Ectodermal cell (in vitro differentiated cells): Measurements from ENCODE around the gene PTPRR.
"Not testable (repeated sequence)": the region's sequence is repeated elsewhere in the genome, so short reads cannot be mapped to it uniquely, and the experiment has no call there.

Experiments
- H3K27ac ChIP-seq: 2 replicates; pipeline ENCODE4 v1.7.0; 2013; ENCODE audit warnings: mild to moderate bottlenecking, low read depth, low read length; ENCODE audit not compliant: insufficient read depth, poor library complexity, severe bottlenecking
- H3K27me3 ChIP-seq: 2 replicates; pipeline ENCODE4 v1.7.0; 2013; ENCODE audit warnings: mild to moderate bottlenecking, low read length; ENCODE audit not compliant: insufficient read depth, control insufficient read depth, poor library complexity, severe bottlenecking
- H3K36me3 ChIP-seq: one replicate; pipeline ENCODE4 v1.7.0; 2013; ENCODE audit warnings: low read length; ENCODE audit not compliant: control insufficient read depth, insufficient read depth
- H3K4me1 ChIP-seq: one replicate; pipeline ENCODE4 v1.7.0; 2013; ENCODE audit warnings: low read length; ENCODE audit not compliant: control insufficient read depth, insufficient read depth
- H3K4me3 ChIP-seq: 2 replicates; pipeline ENCODE4 v1.7.0; 2013; ENCODE audit warnings: low read depth, low read length, control low read depth; ENCODE audit not compliant: insufficient read depth
- H3K9me3 ChIP-seq: 2 replicates; pipeline ENCODE4 v1.7.0; 2013; ENCODE audit warnings: mild to moderate bottlenecking, low read length, moderate library complexity; ENCODE audit not compliant: control insufficient read depth
- WGBS, 2 experiments: methylation state at CpG; one replicate each; pipeline ENCODE4 v1.1.7; 2013; ENCODE audit warnings: missing lambda C conversion rate in 2 of 2; 5-methylcytosine and 5-hydroxymethylcytosine counted together

The PTPRR gene

DNA sequence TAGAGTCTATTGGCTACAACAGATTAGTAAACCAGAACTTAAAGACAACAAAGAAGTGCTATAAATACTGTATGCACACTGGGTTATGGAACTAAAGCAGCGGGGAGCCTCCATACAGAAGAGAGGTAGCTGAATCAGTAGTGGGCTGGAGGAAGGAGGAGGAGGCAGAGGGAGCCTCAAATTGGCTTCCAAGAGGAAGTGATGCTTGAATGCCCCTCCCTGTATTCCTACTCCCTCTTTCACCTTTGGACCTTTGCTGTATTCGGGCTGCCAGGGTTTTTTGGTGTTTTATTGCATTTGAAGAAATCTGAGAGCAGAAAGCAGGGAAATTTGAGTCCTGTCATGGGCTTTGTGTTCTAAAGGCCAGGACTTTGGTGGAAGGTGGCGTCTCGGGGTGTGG is 179.3 kb downstream of the PTPRR start:
- Histone ChIP-seq H3K27me3 (no peaks in the 10 kb centered on the region), H3K36me3 (no peaks in the 10 kb centered on the region), H3K27ac (no peak overlapping the region), H3K4me3 (no peak overlapping the region), H3K9me3 (no peaks in the 10 kb centered on the region), H3K4me1 (no peaks in the 10 kb centered on the region)
- WGBS, 2 experiments: 87 to 95% methylated on average over 4 of the region's 4 CpGs

DNA sequence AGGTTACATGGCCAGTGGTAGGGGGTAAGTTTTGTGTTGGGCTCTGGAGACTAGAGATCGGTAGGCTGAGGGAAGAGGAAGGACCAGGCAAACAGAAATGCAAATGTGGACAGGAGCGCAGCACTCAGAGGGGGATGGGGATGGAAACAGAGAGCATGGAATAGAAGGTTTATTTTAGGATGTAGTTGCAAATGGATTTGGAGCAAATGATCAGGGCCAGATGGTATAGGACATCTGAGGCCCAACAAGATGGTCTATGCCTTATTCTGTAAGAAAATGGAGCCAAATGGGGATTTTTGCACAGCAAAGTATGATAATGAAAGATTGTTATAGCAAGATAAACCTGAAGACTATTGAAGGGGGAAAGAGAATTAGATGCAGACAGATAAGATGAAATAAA is 180.8 kb downstream of the PTPRR start:
- Histone ChIP-seq H3K4me1 (no peaks in the 10 kb centered on the region), H3K27ac (no peak overlapping the region), H3K27me3 (no peaks in the 10 kb centered on the region), H3K36me3 (no peaks in the 10 kb centered on the region), H3K4me3 (no peak overlapping the region), H3K9me3 (no peaks in the 10 kb centered on the region)
- 82 to 88% methylated on average over 2 of the region's 2 CpGs for WGBS, 2 experiments

DNA sequence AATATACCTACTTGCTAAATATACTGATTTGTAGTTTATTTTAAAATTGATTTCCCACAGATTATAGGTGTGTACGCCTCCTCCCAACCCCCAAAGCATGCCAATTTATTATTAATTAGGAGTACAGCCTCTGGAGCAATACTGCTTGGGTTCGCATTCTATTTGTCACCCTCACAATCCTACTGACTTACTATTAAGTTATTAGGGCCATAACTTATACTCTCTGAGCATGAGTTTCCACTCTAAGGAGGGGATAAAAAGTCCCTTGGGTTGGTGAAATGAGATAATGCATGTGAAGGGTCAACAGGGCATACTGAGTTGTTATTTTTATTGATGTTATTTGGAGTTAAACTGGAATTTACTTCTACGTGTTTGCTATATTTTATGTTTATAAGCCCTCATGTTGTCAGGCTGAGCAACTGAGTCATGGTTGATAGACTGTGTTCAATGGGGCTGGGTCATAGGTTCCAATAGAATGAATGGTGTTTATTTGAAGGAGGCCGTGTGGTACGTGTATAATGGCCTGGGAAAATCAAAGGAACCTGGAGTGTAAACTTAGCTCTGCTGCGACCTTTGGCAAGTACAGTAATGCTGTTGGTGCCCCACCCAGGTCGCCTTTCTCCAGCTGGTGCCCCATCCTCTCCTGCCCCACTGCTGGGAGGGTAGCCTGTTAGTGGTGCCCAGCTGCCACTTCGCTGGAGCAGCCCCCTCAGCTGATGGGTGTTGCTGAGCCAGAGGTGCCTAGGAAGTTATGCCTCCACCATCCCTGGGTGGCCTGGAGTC is 184.0 kb downstream of the PTPRR start:
- Histone ChIP-seq H3K4me1 (no peaks in the 10 kb centered on the region), H3K27me3 (no peaks in the 10 kb centered on the region), H3K9me3 (no peaks in the 10 kb centered on the region), H3K27ac (no peak overlapping the region), H3K36me3 (no peaks in the 10 kb centered on the region), H3K4me3 (no peak overlapping the region)
- WGBS, 2 experiments: 94 to 95% methylated on average over 7 to 8 of the region's 8 CpGs

DNA sequence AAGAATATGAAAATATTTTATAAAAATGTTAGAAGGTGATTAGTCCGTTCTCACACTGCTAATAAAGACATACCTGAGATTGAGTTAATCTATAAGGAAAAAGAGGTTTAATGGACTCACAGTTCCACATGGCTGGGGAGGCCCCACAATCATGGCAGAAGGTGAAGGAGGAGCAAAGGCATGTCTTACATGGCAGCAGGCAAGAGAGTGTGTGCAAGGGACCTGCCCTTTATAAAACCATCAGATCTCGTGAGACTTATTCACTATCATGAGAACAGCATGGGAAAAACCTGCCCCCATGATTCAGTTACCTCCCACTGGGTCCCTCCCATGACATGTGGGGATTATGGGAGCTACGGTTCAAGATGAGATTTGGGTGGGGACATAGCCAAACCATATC is 185.3 kb downstream of the PTPRR start:
- not testable (repeated sequence) for H3K36me3 ChIP-seq, H3K27me3 ChIP-seq, H3K9me3 ChIP-seq, H3K4me1 ChIP-seq, H3K4me3 ChIP-seq, H3K27ac ChIP-seq
- 90 to 100% methylated on average over 3 of the region's 3 CpGs for WGBS, 2 experiments

DNA sequence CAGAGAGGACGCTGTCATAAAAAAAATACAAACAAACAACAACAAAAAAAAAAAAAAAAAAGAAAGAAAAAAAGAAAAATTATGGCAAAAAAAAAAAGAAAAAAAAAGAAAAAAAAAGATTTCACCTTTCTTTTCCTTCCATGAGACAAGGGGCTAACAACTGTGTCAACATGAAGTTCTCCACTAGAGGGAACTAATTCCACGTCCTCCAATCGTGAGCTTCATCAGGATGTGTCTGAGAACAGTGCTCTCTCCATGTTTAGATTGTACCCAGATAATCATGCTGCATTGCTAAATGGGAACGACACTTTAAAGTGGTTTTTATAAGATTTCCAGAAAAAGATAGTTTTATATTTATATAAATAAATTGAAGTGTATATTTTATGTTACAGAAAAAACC is 187.2 kb downstream of the PTPRR start:
- Histone ChIP-seq H3K36me3 (no peaks in the 10 kb centered on the region), H3K27ac (no peak overlapping the region), H3K27me3 (no peaks in the 10 kb centered on the region), H3K4me3 (no peak overlapping the region), H3K9me3 (no peaks in the 10 kb centered on the region), H3K4me1 (no peaks in the 10 kb centered on the region)
- 2% methylated on average over 3 of the region's 4 CpGs for WGBS, 2 experiments

DNA sequence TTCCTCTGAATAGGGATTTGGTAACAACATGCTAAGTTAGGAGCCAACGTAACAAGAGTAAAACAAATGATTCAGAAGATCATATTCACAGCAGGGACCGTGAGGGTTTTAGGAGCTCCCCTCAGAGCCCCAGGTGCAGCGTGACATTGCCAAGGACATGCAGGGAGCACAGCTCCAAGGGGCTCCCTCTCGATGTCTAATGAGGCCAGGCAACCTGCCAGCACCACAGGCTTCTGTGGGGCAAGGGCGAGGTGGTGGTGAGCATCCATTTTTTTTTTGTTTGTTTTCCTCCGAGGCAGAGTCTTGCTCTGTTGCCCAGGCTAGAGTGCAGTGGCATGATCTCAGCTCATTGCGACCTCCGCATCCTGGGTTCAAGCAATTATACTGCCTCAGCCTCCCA is 188.3 kb downstream of the PTPRR start:
- Histone ChIP-seq H3K4me3 (no peak overlapping the region), H3K27me3 (no peaks in the 10 kb centered on the region), H3K36me3 (no peaks in the 10 kb centered on the region), H3K4me1 (no peaks in the 10 kb centered on the region), H3K27ac (no peak overlapping the region), H3K9me3 (no peaks in the 10 kb centered on the region)
- 91 to 94% methylated on average over 8 of the region's 8 CpGs for WGBS, 2 experiments

DNA sequence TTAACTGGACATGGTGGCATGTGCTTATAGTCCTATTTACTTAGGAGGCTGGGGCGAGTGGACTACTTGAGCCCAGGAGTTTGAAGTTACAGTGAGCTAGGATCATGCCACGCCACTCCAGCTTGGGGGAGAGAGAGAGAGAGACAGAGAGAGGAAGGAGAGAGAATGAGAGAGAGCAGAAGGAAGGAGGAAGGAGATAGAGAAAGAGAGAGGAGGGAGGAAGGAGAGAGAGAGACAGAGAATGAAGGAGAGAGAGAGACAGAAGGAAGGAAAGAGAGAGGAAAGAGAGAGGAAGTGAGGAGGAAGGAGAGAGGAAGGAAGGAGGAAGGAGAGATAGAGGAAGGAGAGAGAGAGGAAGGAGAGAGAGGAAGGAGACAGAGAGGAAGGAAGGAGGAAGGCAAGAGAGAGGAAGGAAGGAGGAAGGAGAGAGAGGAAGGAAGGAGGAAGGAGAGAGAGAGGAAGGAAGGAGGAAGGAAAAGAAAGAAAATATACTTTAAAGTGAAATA is 189.8 kb downstream of the PTPRR start:
- Histone ChIP-seq H3K9me3 (no peaks in the 10 kb centered on the region), H3K4me3 (no peak overlapping the region), H3K27me3 (no peaks in the 10 kb centered on the region), H3K27ac (no peak overlapping the region), H3K4me1 (no peaks in the 10 kb centered on the region), H3K36me3 (no peaks in the 10 kb centered on the region)
- WGBS, 2 experiments: 82 to 86% methylated on average over 2 of the region's 2 CpGs

DNA sequence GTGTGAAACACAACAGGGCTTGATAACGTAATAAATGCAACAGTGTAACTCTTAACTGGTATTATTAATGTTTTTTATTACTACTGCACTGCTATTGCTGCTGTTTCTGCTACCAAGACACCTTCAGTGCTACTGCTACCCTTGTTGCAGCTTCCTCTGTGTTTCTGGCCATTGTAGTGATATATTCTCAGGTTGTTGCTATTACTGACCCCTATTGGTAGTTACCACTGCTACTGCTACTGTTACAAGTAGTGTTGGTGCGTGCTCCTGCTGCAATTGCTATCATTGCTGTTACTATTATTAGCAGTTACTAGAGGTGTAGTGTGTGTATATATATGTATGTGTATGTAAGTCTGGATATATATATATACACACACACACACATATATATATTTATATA is 196.1 kb downstream of the PTPRR start:
- no peak overlapping the region for H3K4me3 ChIP-seq
- 75 to 95% methylated on average over 2 of the region's 2 CpGs for WGBS, 2 experiments
- H3K27me3 ChIP-seq: no peaks in the 10 kb centered on the region
- no peaks in the 10 kb centered on the region for H3K36me3 ChIP-seq
- no peaks in the 10 kb centered on the region for H3K4me1 ChIP-seq
- H3K9me3 ChIP-seq: no peaks in the 10 kb centered on the region
- no peak overlapping the region for H3K27ac ChIP-seq

DNA sequence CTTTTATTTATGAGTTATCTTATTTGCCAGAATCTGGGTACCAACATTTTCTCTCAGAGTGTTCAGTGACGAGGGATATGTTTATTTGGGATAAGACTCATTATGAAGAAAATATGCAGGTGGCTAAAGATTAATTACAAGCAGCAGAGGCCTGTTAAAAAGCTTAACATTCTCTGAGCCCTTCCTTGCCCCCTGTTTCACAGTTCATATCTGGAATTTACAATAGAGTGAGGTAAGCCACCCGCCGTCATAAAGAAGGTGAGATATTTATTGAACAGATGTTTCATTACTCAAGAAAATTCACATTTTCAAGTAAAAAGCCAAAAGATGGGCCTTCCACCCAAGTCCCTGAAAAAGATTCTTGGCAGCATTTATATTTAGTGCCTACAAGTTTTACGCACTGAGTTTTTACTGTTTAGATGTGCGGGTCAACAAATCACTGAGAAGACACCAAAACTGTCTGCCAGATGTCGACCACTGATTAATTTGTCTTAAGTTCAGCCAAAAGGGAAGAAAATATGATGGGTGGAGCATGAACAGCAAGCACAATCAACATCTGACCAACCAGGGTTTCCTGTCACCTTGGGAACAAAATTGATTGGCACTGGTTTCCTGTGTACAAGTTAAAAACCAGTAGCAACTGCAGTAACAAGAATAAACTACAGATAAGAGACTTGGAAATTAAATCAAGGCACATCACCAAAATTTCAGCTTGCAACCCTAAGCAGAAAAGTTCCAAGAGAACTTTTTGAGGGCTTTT is 197.8 kb downstream of the PTPRR start:
- Histone ChIP-seq H3K27ac (no peak overlapping the region), H3K27me3 (no peaks in the 10 kb centered on the region), H3K36me3 (no peaks in the 10 kb centered on the region), H3K4me1 (no peaks in the 10 kb centered on the region), H3K4me3 (no peak overlapping the region), H3K9me3 (no peaks in the 10 kb centered on the region)
- WGBS, 2 experiments: 93 to 94% methylated on average over 4 to 6 of the region's 6 CpGs

DNA sequence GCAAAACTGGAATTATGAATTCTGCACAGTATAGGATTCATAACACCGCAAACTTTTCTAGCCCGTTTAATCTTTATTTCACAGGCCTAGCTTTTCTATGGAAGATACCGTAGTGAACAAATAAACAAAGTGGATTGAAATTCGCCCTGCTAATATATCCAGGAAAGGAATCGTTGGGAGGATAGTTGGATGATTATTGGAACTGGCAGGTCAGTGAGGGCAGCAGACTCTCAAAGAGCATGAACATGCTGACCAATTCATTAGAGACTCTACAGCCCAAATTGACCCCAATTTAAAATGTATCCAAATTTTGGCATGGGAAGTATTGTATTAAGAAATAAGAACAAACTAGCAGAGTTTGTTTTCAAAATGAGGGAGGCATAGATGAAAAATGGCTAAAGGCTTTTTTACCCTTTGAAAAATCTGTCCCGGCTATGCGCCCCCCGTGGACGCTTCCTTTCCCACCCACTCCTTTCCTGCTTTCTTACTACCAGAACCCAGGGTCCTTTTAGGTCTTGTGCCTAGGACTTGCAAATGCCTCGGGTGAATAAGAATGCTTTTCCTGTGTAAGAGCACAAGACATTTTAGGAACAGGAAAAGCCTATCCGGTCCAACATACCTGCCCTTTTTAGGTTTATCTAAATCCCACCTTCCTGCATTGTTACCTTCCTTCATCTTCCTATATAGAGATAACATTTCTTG is 198.7 kb downstream of the PTPRR start:
- WGBS, 2 experiments: 69 to 76% methylated on average over 11 of the region's 11 CpGs
- no peak overlapping the region for H3K27ac ChIP-seq

More for the DNA sequence above, 198.7 kb downstream of the PTPRR start:
- Histone ChIP-seq H3K9me3 (no peaks in the 10 kb centered on the region), H3K36me3 (no peaks in the 10 kb centered on the region), H3K4me3 (no peak overlapping the region), H3K27me3 (no peaks in the 10 kb centered on the region), H3K4me1 (no peaks in the 10 kb centered on the region)
